Mesenchymal stem cell (in vitro differentiated cells and primary cell): ENCODE results near the gene APOBEC3A.
"Not testable (repeated sequence)": the region's sequence is repeated elsewhere in the genome, so short reads cannot be mapped to it uniquely, and the experiment has no call there.

Experiments
- DNase-seq: peaks from one replicate; pipeline ENCODE4 v3.0.0-alpha.2; 2013
- H2AFZ ChIP-seq: one replicate; pipeline ENCODE4 v1.6.1; 2013; ENCODE audit warnings: low read depth, mild to moderate bottlenecking, control low read depth, inconsistent platforms, low read length, moderate library complexity
- H2AK5ac ChIP-seq: 2 replicates; pipeline ENCODE4 v1.6.1; 2013; ENCODE audit warnings: low read length, moderate library complexity, mild to moderate bottlenecking, inconsistent platforms; ENCODE audit not compliant: severe bottlenecking
- H2BK120ac ChIP-seq: one replicate; pipeline ENCODE4 v1.6.1; 2013; ENCODE audit warnings: low read depth, mild to moderate bottlenecking, inconsistent platforms, low read length, moderate library complexity
- H2BK12ac ChIP-seq, 2 experiments: one replicate each; pipeline ENCODE4 v1.6.1; 2013; ENCODE audit warnings: inconsistent platforms in 2 of 2, low read length in 2 of 2, mild to moderate bottlenecking in 2 of 2, moderate library complexity in 2 of 2, control low read depth in 1 of 2
- H2BK15ac ChIP-seq: one replicate; pipeline ENCODE4 v1.6.1; 2013; ENCODE audit warnings: mild to moderate bottlenecking, low read depth, inconsistent platforms; ENCODE audit not compliant: poor library complexity, severe bottlenecking
- H2BK5ac ChIP-seq: 2 replicates; pipeline ENCODE4 v1.6.1; 2013; ENCODE audit warnings: low read depth, mild to moderate bottlenecking, low read length, control low read depth, inconsistent platforms; ENCODE audit not compliant: poor library complexity, severe bottlenecking
- H3K14ac ChIP-seq, 2 experiments: one replicate each; pipeline ENCODE4 v1.6.1; 2013; ENCODE audit warnings: inconsistent platforms in 2 of 2, low read length in 2 of 2, control low read depth in 1 of 2, mild to moderate bottlenecking in 1 of 2, moderate library complexity in 1 of 2
- H3K18ac ChIP-seq, 2 experiments: one replicate each; pipeline ENCODE4 v1.6.1; 2013; ENCODE audit warnings: inconsistent platforms in 2 of 2, low read length in 2 of 2, control low read depth in 1 of 2, low read depth in 1 of 2, mild to moderate bottlenecking in 1 of 2
- H3K23ac ChIP-seq, 2 experiments: one replicate each; pipeline ENCODE4 v1.6.1; 2013; ENCODE audit warnings: inconsistent platforms in 2 of 2, low read length in 2 of 2, mild to moderate bottlenecking in 2 of 2, moderate library complexity in 2 of 2, control low read depth in 1 of 2
- H3K27ac ChIP-seq: 2 replicates; pipeline ENCODE4 v1.5.1; 2013; ENCODE audit warnings: mild to moderate bottlenecking, moderate library complexity, low read length, control low read depth, inconsistent platforms; ENCODE audit not compliant: poor library complexity, severe bottlenecking
- H3K27me3 ChIP-seq, 2 experiments: 2 replicates each; pipeline versions ENCODE4 v1.6.1 to v1.7.0; 2013; ENCODE audit warnings: low read length in 2 of 2, mild to moderate bottlenecking in 2 of 2, moderate library complexity in 2 of 2, control low read depth in 1 of 2, inconsistent platforms in 1 of 2; ENCODE audit not compliant: control insufficient read depth in 1 of 2, insufficient read depth in 1 of 2
- H3K36me3 ChIP-seq, 2 experiments: 2 replicates each; pipeline versions ENCODE4 v1.6.1 to v1.7.0; 2013; ENCODE audit warnings: low read length in 2 of 2, control low read depth in 1 of 2, inconsistent platforms in 1 of 2, low read depth in 1 of 2, mild to moderate bottlenecking in 1 of 2; ENCODE audit not compliant: insufficient read depth in 2 of 2, control insufficient read depth in 1 of 2
- H3K4ac ChIP-seq, 2 experiments: one replicate each; pipeline ENCODE4 v1.6.1; 2013; ENCODE audit warnings: inconsistent platforms in 2 of 2, low read length in 2 of 2, mild to moderate bottlenecking in 2 of 2, moderate library complexity in 2 of 2, control low read depth in 1 of 2, low read depth in 1 of 2
- H3K4me1 ChIP-seq: 2 replicates; pipeline ENCODE4 v1.6.1; 2013; ENCODE audit warnings: low read depth, low read length, control low read depth; ENCODE audit not compliant: control insufficient read depth, insufficient read depth
- H3K4me2 ChIP-seq: 2 replicates; pipeline ENCODE4 v1.6.1; 2013; ENCODE audit warnings: low read length, mild to moderate bottlenecking, inconsistent platforms; ENCODE audit not compliant: poor library complexity, severe bottlenecking
- H3K4me3 ChIP-seq, 2 experiments: 2 replicates each; pipeline versions ENCODE4 v1.5.1 to v1.7.0; 2013; ENCODE audit warnings: low read length in 2 of 2, mild to moderate bottlenecking in 2 of 2, control low read depth in 1 of 2, low read depth in 1 of 2; ENCODE audit not compliant: insufficient read depth in 1 of 2
- H3K79me1 ChIP-seq: replicated peaks from 2 replicates; pipeline ENCODE4 v1.6.1; 2013; ENCODE audit warnings: mild to moderate bottlenecking, control low read depth, low read length, inconsistent platforms; ENCODE audit not compliant: poor library complexity, severe bottlenecking
- H3K9ac ChIP-seq: 2 replicates; pipeline ENCODE4 v1.7.0; 2013; ENCODE audit warnings: mild to moderate bottlenecking, low read length, moderate library complexity
- H3K9me3 ChIP-seq: 2 replicates; pipeline ENCODE4 v1.7.0; 2013; ENCODE audit warnings: mild to moderate bottlenecking, low read length; ENCODE audit not compliant: control insufficient read depth
- H4K8ac ChIP-seq: one replicate; pipeline ENCODE4 v1.6.1; 2013; ENCODE audit warnings: inconsistent platforms, mild to moderate bottlenecking, low read length, moderate library complexity
- H4K91ac ChIP-seq: one replicate; pipeline ENCODE4 v1.6.1; 2013; ENCODE audit warnings: mild to moderate bottlenecking, low read length, inconsistent platforms
- WGBS: methylation state at CpG from one replicate; pipeline ENCODE4 v1.1.7; 2013; ENCODE audit warnings: mixed read lengths; 5-methylcytosine and 5-hydroxymethylcytosine counted together

APOBEC3A gene

GRCh38 chr22:38959590-38959989, 2.2 kb downstream of the APOBEC3A start:
- WGBS: 80% methylated on average over 8 of the region's 8 CpGs
- no peak overlapping the region for H3K9ac ChIP-seq

DNA sequence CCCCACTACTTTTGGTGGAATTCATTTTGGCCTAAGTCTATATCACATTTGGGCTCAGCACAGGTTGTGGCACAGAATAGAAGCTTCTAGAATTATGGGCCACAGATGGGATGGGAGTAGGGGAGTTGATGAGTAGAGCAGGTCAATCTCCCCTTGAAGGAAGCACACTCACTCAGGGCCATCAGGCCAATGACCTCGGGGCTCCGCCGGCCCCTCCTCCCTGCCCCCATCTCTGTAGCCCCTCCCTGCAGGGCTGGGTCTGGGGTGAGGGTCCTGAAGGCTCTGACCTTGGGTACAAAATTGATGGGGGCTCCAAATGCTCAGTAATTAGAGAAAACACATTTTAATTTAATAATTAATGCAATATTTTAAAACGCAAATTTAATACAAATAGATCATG, 3.3 kb downstream of the APOBEC3A start:
- H3K36me3 ChIP-seq, H3K23ac ChIP-seq, H3K18ac ChIP-seq, H2BK5ac ChIP-seq, H2BK15ac ChIP-seq, H3K9ac ChIP-seq, H3K4me3 ChIP-seq, H2BK12ac ChIP-seq, H3K14ac ChIP-seq, H4K91ac ChIP-seq, H4K8ac ChIP-seq, H3K4me2 ChIP-seq, DNase-seq, H2AFZ ChIP-seq, H3K79me1 ChIP-seq, H3K27ac ChIP-seq, H3K4me1 ChIP-seq, H2AK5ac ChIP-seq, H3K4ac ChIP-seq, H2BK120ac ChIP-seq, H3K9me3 ChIP-seq: not testable (repeated sequence)
- WGBS: no CpG with 5 or more reads among the region's 4 CpGs
- peaks cover 49 to 59% of the 10 kb centered on the region in 2 experiments for H3K27me3 ChIP-seq

More at GRCh38 chr22:38959590-38959989, 2.2 kb downstream of the APOBEC3A start:
- no peaks in the 10 kb centered on the region for H3K4me1 ChIP-seq
- no peak overlapping the region for H3K14ac ChIP-seq
- H3K4me3 ChIP-seq: no peak overlapping the region
- H2BK5ac ChIP-seq: no peak overlapping the region
- H4K91ac ChIP-seq: no peak overlapping the region
- no peak overlapping the region for H3K4me2 ChIP-seq
- no peaks in the 10 kb centered on the region for H3K79me1 ChIP-seq
- H3K27me3 ChIP-seq: peaks cover 51 to 63% of the 10 kb centered on the region in 2 experiments
- no peak overlapping the region for H4K8ac ChIP-seq
- H2AK5ac ChIP-seq: no peak overlapping the region
- H3K36me3 ChIP-seq: no peaks in the 10 kb centered on the region
- H3K23ac ChIP-seq: no peak overlapping the region
- H2AFZ ChIP-seq: no peak overlapping the region
- H3K4ac ChIP-seq: no peak overlapping the region
- H2BK120ac ChIP-seq: no peak overlapping the region
- no peak overlapping the region for H2BK15ac ChIP-seq
- H3K18ac ChIP-seq: no peak overlapping the region
- H3K27ac ChIP-seq: no peak overlapping the region
- no peak overlapping the region for H2BK12ac ChIP-seq
- H3K9me3 ChIP-seq: no peaks in the 10 kb centered on the region
- DNase-seq: no peak

GRCh38 chr22:38963291-38963738, 5.9 kb downstream of the APOBEC3A start:
- not testable (repeated sequence) for H3K9ac ChIP-seq, H2AFZ ChIP-seq, H3K4me3 ChIP-seq, H3K4ac ChIP-seq, H3K4me2 ChIP-seq, H4K91ac ChIP-seq, H2BK120ac ChIP-seq, H2BK15ac ChIP-seq, H3K18ac ChIP-seq, H4K8ac ChIP-seq, H2AK5ac ChIP-seq, H3K9me3 ChIP-seq, H3K36me3 ChIP-seq, H2BK12ac ChIP-seq, H3K27ac ChIP-seq, H3K79me1 ChIP-seq, H3K23ac ChIP-seq, H3K4me1 ChIP-seq, H3K14ac ChIP-seq, H2BK5ac ChIP-seq, DNase-seq
- WGBS: 61% methylated on average over 5 of the region's 11 CpGs
- peaks cover 54 to 63% of the 10 kb centered on the region in 2 experiments for H3K27me3 ChIP-seq

- Histone ChIP-seq H2BK12ac (no peak overlapping the region), H3K27me3 (peaks cover 57 to 62% of the 10 kb centered on the region in 2 experiments), H3K9ac (no peak overlapping the region), H3K79me1 (no peaks in the 10 kb centered on the region), H2AFZ (no peak overlapping the region), H3K27ac (no peak overlapping the region), H2BK120ac (no peak overlapping the region), H3K9me3 (no peaks in the 10 kb centered on the region), H3K4me3 (no peak overlapping the region), H2AK5ac (no peak overlapping the region), H3K14ac (no peak overlapping the region), H4K8ac (no peak overlapping the region), H3K4me1 (peaks cover 2% of the 10 kb centered on the region), H3K4ac (no peak overlapping the region), H2BK15ac (no peak overlapping the region), H2BK5ac (no peak overlapping the region), H3K4me2 (no peak overlapping the region), H3K36me3 (no peaks in the 10 kb centered on the region), H3K18ac (no peak overlapping the region), H4K91ac (no peak overlapping the region), H3K23ac (no peak overlapping the region)
- WGBS: 88% methylated on average over 9 of the region's 9 CpGs
- DNase-seq: no peak
These were observed 6.5 kb downstream of the APOBEC3A start for GRCh38 chr22:38963872-38964271.
